Measurements from ENCODE around the gene WNT7B.
A peak's percentile ranks its signal among the peaks of the same experiment; 100 is the strongest.

Gene WNT7B

GRCh38 chr22:45907996-45908395 is 69.0 kb downstream of the WNT7B start:
- DNase-seq (ENCODE audit: low read depth, low spot score): no peak

- no peak for DNase-seq (ENCODE audit: low read depth, low spot score)
Observed at GRCh38 chr22:45907378-45907777, 69.6 kb downstream of the WNT7B start.

GRCh38 chr22:45906946-45907345 is 70.0 kb downstream of the WNT7B start:
- no peak for DNase-seq (ENCODE audit: low read depth, low spot score)

DNA sequence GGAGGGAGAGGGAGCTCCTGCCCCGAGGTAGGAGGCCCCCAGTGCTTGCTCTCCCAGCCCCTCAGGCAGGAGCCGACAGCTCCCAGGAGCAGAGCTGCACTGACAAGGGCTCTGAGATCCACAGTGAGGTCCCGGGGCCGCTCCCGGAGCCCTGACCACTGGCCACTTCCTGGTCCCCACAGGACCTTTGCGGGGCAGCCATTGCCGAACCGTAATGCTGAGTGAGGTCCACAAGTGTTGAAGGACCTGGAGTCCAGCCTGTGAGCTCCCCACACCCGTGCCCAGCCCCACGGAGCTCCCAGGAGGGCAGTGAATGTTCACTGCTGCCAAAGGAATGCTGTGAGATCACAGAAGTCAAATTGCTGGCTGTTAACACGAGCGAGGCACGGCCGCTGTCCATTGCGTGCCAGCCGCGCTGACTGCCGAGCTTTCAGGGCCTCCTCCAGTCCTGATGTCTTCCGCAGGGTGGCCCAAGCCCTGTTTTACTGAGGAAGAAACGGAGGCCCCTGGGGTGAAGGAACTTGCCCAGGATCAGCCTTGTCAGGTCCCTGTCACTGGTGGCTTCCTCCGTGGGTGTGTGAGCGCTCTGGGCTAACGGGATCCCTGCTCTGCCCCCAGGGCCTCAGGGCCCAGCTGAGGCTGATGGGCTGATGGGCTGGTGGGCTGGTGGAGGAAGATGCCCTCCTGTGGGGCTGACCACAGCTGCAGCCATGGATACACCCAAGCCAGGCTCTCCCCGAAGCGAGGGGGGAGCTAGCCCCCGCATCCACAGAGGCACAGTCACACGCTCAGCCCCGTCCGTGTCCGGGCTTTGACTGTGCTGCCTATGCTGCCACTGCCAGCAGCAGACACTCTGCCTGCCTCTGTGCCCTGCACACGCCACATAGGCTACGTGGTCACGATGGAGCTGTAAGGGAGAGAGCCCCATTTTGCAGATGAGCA is 70.8 kb downstream of the WNT7B start:
- DNase-seq (ENCODE audit: low read depth, low spot score): peak; percentile 85

DNA sequence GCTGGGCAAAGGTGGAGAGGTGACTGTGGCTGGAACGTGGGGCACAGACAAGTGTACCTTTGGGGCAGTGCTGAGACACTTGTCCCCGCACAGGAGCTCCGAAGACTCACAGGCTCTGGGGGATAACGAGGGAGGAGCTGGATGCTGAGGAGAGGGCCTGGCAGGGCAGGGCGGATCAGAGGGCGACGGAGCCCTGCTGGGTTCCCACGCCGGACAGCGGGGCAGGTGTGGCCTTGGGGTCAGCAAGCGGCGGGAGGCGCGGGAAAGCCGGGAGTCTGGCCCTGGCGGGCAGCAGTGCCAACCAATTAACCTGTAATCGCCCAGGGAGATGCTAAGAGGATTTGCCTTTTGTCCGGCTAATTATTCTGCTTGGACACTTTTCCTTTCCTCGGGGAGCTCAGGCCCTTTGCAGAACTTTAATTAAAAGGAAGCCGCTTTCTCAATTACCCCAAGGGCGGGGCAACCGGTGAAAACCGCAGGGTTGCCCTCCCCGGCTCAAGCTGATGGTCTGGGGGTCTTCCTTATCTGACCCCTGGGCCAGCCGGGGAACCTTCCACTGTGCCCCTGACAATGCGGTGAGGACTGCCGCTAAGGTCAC is 71.5 kb downstream of the WNT7B start:
- no peak for DNase-seq (ENCODE audit: low read depth, low spot score)

DNA sequence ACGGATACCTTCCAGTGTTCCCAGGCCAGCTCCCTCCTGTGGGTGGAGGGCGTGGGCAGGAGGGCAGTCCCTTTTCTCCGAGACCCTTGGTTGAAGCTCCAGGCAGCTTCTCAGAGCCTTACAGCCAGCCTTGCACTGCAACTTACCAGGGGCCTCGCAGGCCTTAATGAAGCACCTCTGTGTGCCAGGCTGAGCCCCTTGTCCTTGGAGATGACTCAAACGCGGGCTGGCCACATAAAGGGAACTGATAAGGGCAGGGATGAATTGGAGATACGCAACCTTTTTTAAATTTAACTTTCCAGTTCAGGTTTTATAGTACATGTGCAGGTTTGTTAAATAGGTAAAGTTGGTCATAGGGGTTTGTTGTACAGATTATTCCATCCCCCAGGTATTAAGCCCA is 72.7 kb downstream of the WNT7B start:
- DNase-seq (ENCODE audit: low read depth, low spot score): no peak

GRCh38 chr22:45903355-45904135 is 73.4 kb downstream of the WNT7B start:
- peak; percentile 93 for DNase-seq (ENCODE audit: low read depth, low spot score)

- no peak for DNase-seq (ENCODE audit: low read depth, low spot score)
Observed at GRCh38 chr22:45897736-45898135, 79.2 kb downstream of the WNT7B start.

DNA sequence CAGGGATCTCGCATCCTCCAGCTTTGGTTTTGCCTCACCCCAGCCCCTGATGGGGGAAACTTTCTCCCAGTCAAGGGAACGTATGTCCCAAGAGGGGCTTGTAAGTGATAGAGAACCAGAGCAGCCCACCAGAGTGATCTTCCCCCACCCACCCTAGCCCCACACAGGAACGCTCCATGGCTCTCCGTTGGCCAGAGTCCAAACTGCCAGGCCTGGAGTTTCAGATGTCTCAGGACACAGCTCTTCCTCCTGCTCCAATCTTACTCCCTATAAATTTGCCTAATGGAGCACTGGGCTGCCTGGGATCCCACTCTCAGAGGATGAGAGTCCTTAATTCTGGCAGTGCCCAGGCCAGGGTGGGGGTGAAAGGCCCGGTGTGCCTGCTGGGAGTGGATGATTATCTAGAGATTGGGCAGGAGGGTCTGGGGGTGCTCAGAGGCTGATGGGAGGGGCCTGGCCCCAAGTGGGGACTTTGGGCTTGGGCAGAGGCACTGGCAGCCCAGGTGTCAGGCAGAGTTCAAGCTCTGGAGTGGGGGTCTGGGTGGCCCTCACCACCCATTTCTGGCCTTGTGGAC is 79.9 kb downstream of the WNT7B start:
- DNase-seq (ENCODE audit: low read depth, low spot score): no peak

GRCh38 chr22:45896153-45896951 is 80.6 kb downstream of the WNT7B start:
- DNase-seq (ENCODE audit: low read depth, low spot score): no peak

- DNase-seq (ENCODE audit: low read depth, low spot score): no peak
Observed at GRCh38 chr22:45895436-45896152, 81.4 kb downstream of the WNT7B start.

- DNase-seq (ENCODE audit: low read depth, low spot score): peak; percentile 70
Observed at GRCh38 chr22:45893516-45893915, 83.4 kb downstream of the WNT7B start.

- no peak for DNase-seq (ENCODE audit: low read depth, low spot score)
Observed at GRCh38 chr22:45892681-45893461, 84.1 kb downstream of the WNT7B start.

- no peak for DNase-seq (ENCODE audit: low read depth, low spot score)
Observed at GRCh38 chr22:45891996-45892621, 84.9 kb downstream of the WNT7B start.

- DNase-seq (ENCODE audit: low read depth, low spot score): no peak
Observed at GRCh38 chr22:45891471-45891995, 85.4 kb downstream of the WNT7B start.

DNA sequence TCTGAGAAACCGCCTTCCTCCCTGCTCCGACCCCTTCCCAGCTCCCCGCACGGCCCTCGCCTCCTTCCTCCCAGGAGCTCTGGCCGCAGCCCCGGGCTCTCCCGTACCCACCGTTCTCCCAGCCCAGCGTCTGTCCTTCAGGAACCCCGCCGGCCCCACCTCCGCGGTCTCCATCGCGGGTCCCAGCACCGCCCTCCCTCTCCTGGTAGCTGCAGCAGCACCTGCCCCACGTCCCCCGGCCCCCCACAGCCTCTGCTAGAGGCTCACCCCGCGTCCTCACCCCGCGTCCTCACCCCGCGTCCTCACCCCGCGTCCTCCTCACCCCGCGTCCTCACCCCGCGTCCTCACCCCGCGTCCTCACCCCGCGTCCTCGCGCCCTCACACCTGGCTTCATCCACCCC is 85.9 kb downstream of the WNT7B start:
- no peak for DNase-seq (ENCODE audit: low read depth, low spot score)

DNA sequence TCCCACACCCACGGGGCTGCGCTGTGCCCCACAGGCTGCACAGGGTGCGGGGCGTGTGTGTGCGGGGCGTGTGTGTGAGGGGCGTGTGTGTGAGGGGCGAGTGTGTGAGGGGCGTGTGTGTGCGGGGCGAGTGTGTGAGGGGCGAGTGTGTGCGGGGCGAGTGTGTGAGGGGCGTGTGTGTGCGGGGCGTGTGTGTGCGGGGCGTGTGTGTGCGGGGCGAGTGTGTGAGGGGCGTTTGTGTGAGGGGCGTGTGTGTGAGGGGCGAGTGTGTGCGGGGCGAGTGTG is 86.7 kb downstream of the WNT7B start:
- no peak for DNase-seq (ENCODE audit: low read depth, low spot score)

DNA sequence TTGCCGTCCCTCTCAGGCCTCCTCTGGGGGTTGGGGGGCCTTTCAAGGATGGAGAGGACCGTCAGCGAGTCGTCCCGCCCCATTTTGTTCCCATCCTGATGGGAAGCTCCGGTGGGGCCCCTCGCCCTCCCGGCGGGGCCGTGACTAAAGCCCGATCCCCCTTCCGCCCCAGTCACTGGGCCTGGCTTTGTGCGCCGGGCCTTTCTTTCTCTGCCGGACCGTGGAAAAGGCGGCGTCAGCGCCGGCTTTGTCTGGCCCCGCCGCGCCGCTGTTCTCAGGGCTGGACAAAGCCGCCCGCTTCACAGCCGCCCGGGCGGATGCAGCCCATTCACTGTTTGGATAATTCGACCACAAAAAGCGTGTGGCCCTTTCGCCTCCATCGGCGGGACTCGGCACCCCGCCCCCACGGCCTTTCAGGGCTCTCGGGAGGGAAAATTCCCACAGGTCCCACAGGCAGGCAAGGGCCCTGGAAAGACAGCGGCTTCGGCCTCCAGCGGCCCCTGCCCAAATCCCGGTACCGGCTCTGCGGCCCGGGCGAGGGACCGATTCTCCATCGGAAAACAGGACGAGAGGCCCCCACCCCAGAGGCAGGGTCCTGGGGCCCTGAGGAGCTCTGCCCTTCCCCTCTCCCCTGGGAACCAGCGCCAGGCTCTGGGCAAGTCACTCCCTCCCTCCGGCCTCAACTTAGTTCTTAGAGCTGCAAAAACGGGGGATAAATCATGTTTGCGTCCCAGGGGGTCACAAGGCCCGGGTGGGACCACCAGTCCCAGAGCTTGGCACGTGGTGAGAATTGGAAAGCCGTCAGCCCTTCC is 87.2 kb downstream of the WNT7B start:
- peak; percentile 82 for DNase-seq (ENCODE audit: low read depth, low spot score)

Data from astrocyte of the hippocampus (primary cell).